ENCODE results near the gene COLEC12.
"Not testable (repeated sequence)": the region's sequence is repeated elsewhere in the genome, so short reads cannot be mapped to it uniquely, and the experiment has no call there.

The COLEC12 gene

GRCh38 chr18:297936-298335 is 202.6 kb downstream of the COLEC12 start:
- H3K36me3 ChIP-seq (ENCODE audit: insufficient read depth, low read length): no peaks in the 10 kb centered on the region
- TF ChIP-seq POLR2AphosphoS5 (IDR thresholded peaks at IDR 0.05; ENCODE audit: borderline replicate concordance, low read depth, low read length) (no peak), FOXP2 (optimal IDR thresholded peaks at IDR 0.05; ENCODE audit: control extremely low read depth, extremely low read length, insufficient read depth) (no peak), EZH2 (IDR thresholded peaks at IDR 0.05) (no peak)

GRCh38 chr18:295756-296490 is 204.6 kb downstream of the COLEC12 start:
- Histone ChIP-seq H3K9me3 (ENCODE audit: low read depth, low read length) (no peaks in the 10 kb centered on the region), H3K36me3 (ENCODE audit: insufficient read depth, low read length) (no peaks in the 10 kb centered on the region), H3K9ac (ENCODE audit: insufficient read length) (no peak overlapping the region), H3K4me3 (no peak overlapping the region), H3K27ac (no peak overlapping the region)
- no peak for DNase-seq (ENCODE audit: low read depth, low spot score)
- TF ChIP-seq FOXP2 (optimal IDR thresholded peaks at IDR 0.05; ENCODE audit: control extremely low read depth, extremely low read length, insufficient read depth) (no peak), EZH2 (IDR thresholded peaks at IDR 0.05) (no peak)

More at GRCh38 chr18:297936-298335, 202.6 kb downstream of the COLEC12 start:
- Histone ChIP-seq H3K9ac (ENCODE audit: insufficient read length) (no peak overlapping the region), H3K27ac (no peak overlapping the region), H3K4me3 (no peak overlapping the region), H3K9me3 (ENCODE audit: low read depth, low read length) (no peaks in the 10 kb centered on the region)
- no peak for DNase-seq (ENCODE audit: low read depth, low spot score)

GRCh38 chr18:294566-294965 is 205.9 kb downstream of the COLEC12 start:
- no peak overlapping the region for H3K4me3 ChIP-seq
- H3K9ac ChIP-seq (ENCODE audit: insufficient read length): no peak overlapping the region
- no peak for TF ChIP-seq POLR2AphosphoS5 (IDR thresholded peaks at IDR 0.05; ENCODE audit: borderline replicate concordance, low read depth, low read length)
- TF ChIP-seq EZH2 (IDR thresholded peaks at IDR 0.05): no peak
- TF ChIP-seq FOXP2 (optimal IDR thresholded peaks at IDR 0.05; ENCODE audit: control extremely low read depth, extremely low read length, insufficient read depth): no peak
- no peaks in the 10 kb centered on the region for H3K36me3 ChIP-seq (ENCODE audit: insufficient read depth, low read length)
- H3K9me3 ChIP-seq (ENCODE audit: low read depth, low read length): no peaks in the 10 kb centered on the region
- no peak for DNase-seq (ENCODE audit: low read depth, low spot score)
- H3K27ac ChIP-seq: no peak overlapping the region

GRCh38 chr18:293536-293935 is 207.0 kb downstream of the COLEC12 start:
- Histone ChIP-seq H3K27ac (no peak overlapping the region), H3K9ac (ENCODE audit: insufficient read length) (no peak overlapping the region)
- no peak for TF ChIP-seq EZH2 (IDR thresholded peaks at IDR 0.05)
- no peak for TF ChIP-seq FOXP2 (optimal IDR thresholded peaks at IDR 0.05; ENCODE audit: control extremely low read depth, extremely low read length, insufficient read depth)
- TF ChIP-seq POLR2AphosphoS5 (IDR thresholded peaks at IDR 0.05; ENCODE audit: borderline replicate concordance, low read depth, low read length): no peak

DNA sequence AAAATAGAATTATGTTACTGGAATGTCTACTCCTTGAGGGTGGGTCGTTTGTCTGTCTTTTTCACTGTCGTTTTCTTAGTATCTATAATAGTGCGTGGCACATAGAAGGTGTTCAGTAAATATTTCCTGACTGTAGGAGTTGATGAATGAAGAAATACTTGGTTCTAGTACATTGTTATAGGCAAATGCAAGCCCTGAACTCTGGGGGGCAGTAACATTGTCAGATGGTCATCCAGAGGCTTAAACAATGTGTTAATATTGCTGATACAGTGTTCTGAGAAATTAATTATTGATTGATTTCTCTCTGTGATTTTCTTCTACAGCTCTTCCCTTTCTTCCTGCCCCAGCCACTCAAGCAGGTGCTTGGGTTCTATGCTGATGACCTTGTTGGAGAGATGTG is 208.2 kb downstream of the COLEC12 start:
- no peak for TF ChIP-seq EZH2 (IDR thresholded peaks at IDR 0.05)
- TF ChIP-seq POLR2AphosphoS5 (IDR thresholded peaks at IDR 0.05; ENCODE audit: borderline replicate concordance, low read depth, low read length): no peak
- no peak for TF ChIP-seq FOXP2 (optimal IDR thresholded peaks at IDR 0.05; ENCODE audit: control extremely low read depth, extremely low read length, insufficient read depth)
- no peak for DNase-seq (ENCODE audit: low read depth, low spot score)
- Histone ChIP-seq H3K27ac (no peak overlapping the region), H3K4me3 (no peak overlapping the region), H3K9ac (ENCODE audit: insufficient read length) (no peak overlapping the region), H3K9me3 (ENCODE audit: low read depth, low read length) (no peaks in the 10 kb centered on the region), H3K36me3 (ENCODE audit: insufficient read depth, low read length) (no peaks in the 10 kb centered on the region)

More at GRCh38 chr18:293536-293935, 207.0 kb downstream of the COLEC12 start:
- Histone ChIP-seq H3K36me3 (ENCODE audit: insufficient read depth, low read length) (no peaks in the 10 kb centered on the region), H3K4me3 (no peak overlapping the region), H3K9me3 (ENCODE audit: low read depth, low read length) (no peaks in the 10 kb centered on the region)
- no peak for DNase-seq (ENCODE audit: low read depth, low spot score)

DNA sequence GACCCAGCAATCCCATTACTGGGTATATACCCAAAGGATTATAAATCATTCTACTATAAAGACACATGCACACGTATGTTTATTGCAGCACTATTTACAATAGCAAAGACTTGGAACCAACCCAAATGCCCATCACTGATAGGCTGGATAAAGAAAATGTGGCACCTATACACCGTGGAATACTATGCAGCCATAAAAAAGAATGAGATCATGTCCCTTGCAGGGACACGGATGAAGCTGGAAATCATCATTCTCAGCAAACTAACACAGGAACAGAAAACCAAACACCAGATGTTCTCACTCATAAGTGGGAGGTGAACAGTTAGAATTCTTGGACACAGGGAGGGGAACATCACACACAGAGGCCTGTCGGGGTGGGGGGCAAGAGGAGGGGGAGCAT is 210.5 kb downstream of the COLEC12 start:
- not testable (repeated sequence) for H3K27ac ChIP-seq; H3K9me3 ChIP-seq (ENCODE audit: low read depth, low read length); H3K36me3 ChIP-seq (ENCODE audit: insufficient read depth, low read length); DNase-seq (ENCODE audit: low read depth, low spot score); H3K9ac ChIP-seq (ENCODE audit: insufficient read length); H3K4me3 ChIP-seq

DNA sequence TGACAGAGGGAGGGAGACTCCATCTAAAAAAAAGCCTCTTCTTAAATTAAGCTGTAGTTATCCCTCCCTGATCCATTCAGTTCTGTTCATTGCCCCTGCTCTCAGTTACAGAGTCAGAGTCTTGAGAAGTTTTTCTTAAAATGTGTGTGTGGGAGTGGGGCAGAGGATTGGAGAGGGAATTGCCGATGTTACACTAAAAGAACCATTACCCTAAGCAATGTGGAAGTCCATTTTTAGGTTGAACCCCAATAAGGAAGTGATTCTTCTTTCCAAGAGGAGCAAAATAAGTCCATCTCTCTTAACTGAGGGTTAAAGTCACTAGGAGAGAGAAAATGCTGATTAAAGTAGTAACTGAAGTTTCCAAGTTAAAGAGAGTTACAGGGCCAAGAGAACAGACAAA is 211.5 kb downstream of the COLEC12 start:
- Histone ChIP-seq H3K9ac (ENCODE audit: insufficient read length) (no peak overlapping the region), H3K27ac (no peak overlapping the region), H3K9me3 (ENCODE audit: low read depth, low read length) (no peaks in the 10 kb centered on the region), H3K4me3 (no peak overlapping the region), H3K36me3 (ENCODE audit: insufficient read depth, low read length) (no peaks in the 10 kb centered on the region)
- no peak for DNase-seq (ENCODE audit: low read depth, low spot score)
- TF ChIP-seq EZH2 (IDR thresholded peaks at IDR 0.05) (no peak), POLR2AphosphoS5 (IDR thresholded peaks at IDR 0.05; ENCODE audit: borderline replicate concordance, low read depth, low read length) (no peak), FOXP2 (optimal IDR thresholded peaks at IDR 0.05; ENCODE audit: control extremely low read depth, extremely low read length, insufficient read depth) (no peak)

- no peak for TF ChIP-seq EZH2 (IDR thresholded peaks at IDR 0.05)
- TF ChIP-seq FOXP2 (optimal IDR thresholded peaks at IDR 0.05; ENCODE audit: control extremely low read depth, extremely low read length, insufficient read depth): no peak
- TF ChIP-seq POLR2AphosphoS5 (IDR thresholded peaks at IDR 0.05; ENCODE audit: borderline replicate concordance, low read depth, low read length): no peak
- DNase-seq (ENCODE audit: low read depth, low spot score): no peak
- no peak overlapping the region for H3K9ac ChIP-seq (ENCODE audit: insufficient read length)
- no peaks in the 10 kb centered on the region for H3K9me3 ChIP-seq (ENCODE audit: low read depth, low read length)
- H3K27ac ChIP-seq: no peak overlapping the region
- H3K4me3 ChIP-seq: no peak overlapping the region
- no peaks in the 10 kb centered on the region for H3K36me3 ChIP-seq (ENCODE audit: insufficient read depth, low read length)
These were observed 213.8 kb downstream of the COLEC12 start for GRCh38 chr18:286515-287310.
